AML-193 (cell line): Measurements from ENCODE around the gene BCR.
A peak's percentile ranks its signal among the peaks of the same experiment; 100 is the strongest.

Experiments
- DNase-seq, 2 experiments: peaks; one replicate each; lab custom pipeline; 2025; lab: John Stamatoyannopoulos, UW

Gene BCR

GRCh38 chr22:23217171-23218052, 37.1 kb downstream of the BCR start:
- DNase-seq = no peak

- no peak for DNase-seq
Observed at GRCh38 chr22:23218053-23218866, 38.0 kb downstream of the BCR start.

GRCh38 chr22:23218867-23219251, 38.5 kb downstream of the BCR start:
- DNase-seq = no peak

GRCh38 chr22:23219317-23219716, 39.0 kb downstream of the BCR start:
- DNase-seq = no peak

- DNase-seq = peak; percentile 69 to 80
Observed at GRCh38 chr22:23219822-23220484, 39.6 kb downstream of the BCR start.

- DNase-seq = peak; percentile 71 to 73
Observed at GRCh38 chr22:23220485-23221350, 40.4 kb downstream of the BCR start.

GRCh38 chr22:23221351-23221804, 41.1 kb downstream of the BCR start:
- DNase-seq = no peak

- DNase-seq = peak; percentile 38 to 53
Observed at GRCh38 chr22:23222033-23222792, 41.9 kb downstream of the BCR start.

GRCh38 chr22:23222793-23223568, 42.7 kb downstream of the BCR start:
- no peak for DNase-seq

- DNase-seq = no peak
Observed at GRCh38 chr22:23223569-23224317, 43.4 kb downstream of the BCR start.

GRCh38 chr22:23224846-23225245, 44.5 kb downstream of the BCR start:
- no peak for DNase-seq

- DNase-seq = no peak
Observed at GRCh38 chr22:23225337-23225723, 45.0 kb downstream of the BCR start.

- DNase-seq = no peak
Observed at GRCh38 chr22:23225724-23226496, 45.6 kb downstream of the BCR start.

- DNase-seq = no peak
Observed at GRCh38 chr22:23226497-23226850, 46.2 kb downstream of the BCR start.

- no peak for DNase-seq
Observed at GRCh38 chr22:23227380-23227779, 47.1 kb downstream of the BCR start.

- no peak for DNase-seq
Observed at GRCh38 chr22:23228503-23228902, 48.2 kb downstream of the BCR start.

- DNase-seq = no peak
Observed at GRCh38 chr22:23229646-23230045, 49.3 kb downstream of the BCR start.

GRCh38 chr22:23230348-23231068, 50.2 kb downstream of the BCR start:
- DNase-seq = no peak
